DMS153 (cell line): ENCODE results near the gene XPR1.

Source experiments
- DNase-seq: peaks from one replicate; lab custom pipeline; 2025; lab: John Stamatoyannopoulos, UW

XPR1 gene

GRCh38 chr1:180892272-180892671 is 260.4 kb downstream of the XPR1 start:
- DNase-seq = no peak

- DNase-seq = no peak
Measured at GRCh38 chr1:180892675-180893074, 260.9 kb downstream of the XPR1 start.

- DNase-seq = no peak
Measured at GRCh38 chr1:180893614-180894013, 261.8 kb downstream of the XPR1 start.

GRCh38 chr1:180896161-180896560 is 264.3 kb downstream of the XPR1 start:
- no peak for DNase-seq

- no peak for DNase-seq
Measured at GRCh38 chr1:180898441-180899219, 266.8 kb downstream of the XPR1 start.

DNA sequence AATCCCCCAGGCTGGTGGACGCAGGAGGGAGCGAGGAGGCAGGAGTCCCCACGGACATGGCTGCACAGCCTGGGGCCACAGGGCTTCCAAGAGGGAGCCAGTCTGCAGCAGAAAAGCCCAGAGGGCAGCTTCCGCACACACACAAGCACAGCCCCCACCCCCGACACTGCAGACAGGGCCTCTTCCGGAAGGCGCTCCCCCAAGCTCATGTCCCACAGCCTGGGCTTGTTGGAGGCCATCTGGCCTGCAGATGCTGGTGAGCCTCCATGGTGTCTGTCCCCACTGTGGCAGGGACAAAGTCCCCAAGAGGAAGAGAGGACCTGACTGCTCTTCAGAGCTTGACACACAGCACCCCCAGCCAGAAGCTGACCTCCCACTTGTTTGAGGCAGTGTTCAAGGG is 267.4 kb downstream of the XPR1 start:
- DNase-seq = no peak

DNA sequence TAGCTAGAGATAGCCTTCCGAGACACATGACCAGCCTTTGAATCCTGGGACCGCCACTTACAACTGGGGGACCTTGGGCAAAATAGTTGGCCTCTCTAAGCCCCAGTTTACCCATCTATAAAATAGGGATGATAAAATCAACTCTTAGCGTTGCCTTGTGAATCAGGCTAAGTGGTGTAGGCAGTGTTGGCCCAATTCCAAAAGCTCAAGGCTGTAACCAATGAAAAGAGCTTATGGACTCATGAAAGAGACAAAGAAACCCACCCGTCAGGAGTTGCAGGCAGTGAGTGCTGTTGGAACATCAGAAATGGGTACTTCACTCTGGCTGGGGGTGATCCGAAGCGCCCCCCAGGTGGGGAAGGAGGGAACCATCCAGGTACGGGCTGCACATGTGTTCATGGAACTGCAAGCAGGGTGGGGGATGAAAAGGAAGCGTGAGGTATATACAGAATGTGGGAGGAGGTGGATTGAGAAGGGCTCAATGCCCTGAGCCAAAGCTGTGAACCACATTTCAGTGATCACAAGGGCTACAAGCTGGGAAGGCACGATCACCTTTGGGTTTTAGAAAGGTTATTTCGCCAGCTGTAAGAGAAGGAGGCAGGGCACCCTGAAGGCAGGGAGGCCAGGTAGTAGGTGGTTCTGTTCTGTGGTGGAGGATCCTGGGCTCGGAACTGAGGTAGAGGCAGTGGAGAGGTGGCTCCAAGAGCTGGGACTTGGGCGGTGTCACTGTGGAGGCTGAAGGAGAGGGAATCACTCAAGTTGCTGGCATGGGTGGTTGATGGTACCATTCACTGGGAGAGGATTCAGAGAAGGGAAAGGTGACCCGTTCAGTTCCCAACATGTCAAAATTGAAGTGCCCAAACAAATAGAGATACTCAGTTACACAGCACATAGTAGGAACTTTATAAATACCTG is 269.5 kb downstream of the XPR1 start:
- no peak for DNase-seq

DNA sequence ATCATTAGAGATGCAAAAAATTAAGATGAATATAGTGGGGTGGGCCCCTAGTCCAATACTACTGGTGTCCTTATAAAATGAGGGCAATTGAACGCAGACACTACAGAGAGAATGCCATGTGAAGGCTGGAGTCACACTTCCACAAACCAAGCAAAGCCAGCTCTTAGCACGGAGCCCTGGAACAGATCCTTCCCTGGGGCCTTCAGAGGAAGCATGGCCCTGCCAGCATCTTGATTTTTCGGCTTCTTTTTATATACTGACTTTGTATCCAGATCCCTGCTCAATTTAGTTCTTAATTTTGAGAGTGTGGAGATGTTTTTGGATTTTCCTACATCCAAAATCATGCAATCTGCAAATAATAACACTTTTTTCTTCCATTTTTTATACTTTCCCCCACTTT is 270.7 kb downstream of the XPR1 start:
- DNase-seq = no peak

DNA sequence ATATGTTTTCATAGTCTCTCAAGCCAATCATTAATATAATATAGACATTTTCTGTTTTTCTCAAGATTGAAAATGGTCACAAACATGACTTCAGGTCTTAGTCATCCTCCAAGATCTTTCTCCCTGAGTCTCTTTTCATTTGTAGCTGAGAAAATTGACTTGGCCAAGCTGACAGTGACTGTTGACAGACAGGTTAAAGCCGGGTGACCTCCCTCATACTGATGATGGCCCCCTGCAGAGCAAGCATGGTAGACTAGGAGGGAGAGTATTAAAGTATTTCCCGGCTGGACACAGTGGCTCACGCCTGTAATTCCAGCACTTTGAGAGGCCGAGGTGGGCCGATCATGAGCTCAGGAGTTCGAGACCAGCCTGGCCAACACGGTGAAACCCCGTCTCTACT is 274.1 kb downstream of the XPR1 start:
- no peak for DNase-seq

DNA sequence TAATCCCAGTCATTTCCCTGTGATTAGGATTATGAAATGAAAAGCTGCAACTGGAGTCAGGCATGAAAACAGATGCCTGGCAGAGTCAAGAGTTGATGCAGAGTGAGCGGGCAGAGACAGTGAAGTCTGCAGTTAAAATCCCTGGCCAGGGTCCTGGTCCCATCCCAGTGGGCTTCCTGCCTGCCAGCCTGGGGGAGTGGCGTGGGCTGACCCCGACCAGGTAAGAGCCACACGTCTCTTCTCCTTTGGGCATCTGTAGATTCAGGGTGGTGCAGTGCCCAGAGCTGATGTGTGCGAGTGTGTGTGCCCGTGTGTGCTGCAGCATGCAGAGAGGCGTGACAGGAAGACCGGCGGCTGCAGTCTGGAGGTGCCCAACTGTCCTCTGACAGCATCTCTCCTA is 274.7 kb downstream of the XPR1 start:
- no peak for DNase-seq

- DNase-seq = no peak
Measured at GRCh38 chr1:180907313-180908055, 275.7 kb downstream of the XPR1 start.

- DNase-seq = no peak
Measured at GRCh38 chr1:180908074-180908765, 276.4 kb downstream of the XPR1 start.

GRCh38 chr1:180909005-180909414 is 277.2 kb downstream of the XPR1 start:
- no peak for DNase-seq

DNA sequence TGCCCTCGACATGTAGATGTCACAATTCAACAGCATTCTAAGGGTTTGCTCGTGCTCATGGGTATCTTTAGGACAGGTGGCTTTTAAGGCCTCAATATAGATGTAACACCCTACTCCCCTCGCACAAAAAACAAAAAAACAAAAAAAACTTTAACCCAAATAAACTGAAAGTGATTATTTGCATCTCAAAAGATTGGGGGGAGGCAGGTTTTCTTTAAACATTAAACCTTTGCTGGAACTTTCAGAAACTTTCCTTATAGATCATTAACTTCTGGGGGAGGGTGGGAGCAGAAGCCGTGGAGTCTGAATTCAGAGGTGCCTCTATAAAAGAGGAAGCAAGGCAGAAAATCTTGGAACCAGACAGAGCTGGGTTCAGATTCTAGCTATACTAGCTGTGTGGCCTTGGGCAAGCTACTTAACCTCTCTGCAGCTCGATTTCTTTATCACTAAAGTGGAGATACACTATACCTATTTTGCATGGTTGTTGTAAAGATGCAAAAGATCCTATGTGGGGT is 277.7 kb downstream of the XPR1 start:
- DNase-seq = no peak

GRCh38 chr1:180911640-180912191 is 279.9 kb downstream of the XPR1 start:
- DNase-seq = no peak

GRCh38 chr1:180912211-180912800 is 280.5 kb downstream of the XPR1 start:
- no peak for DNase-seq

DNA sequence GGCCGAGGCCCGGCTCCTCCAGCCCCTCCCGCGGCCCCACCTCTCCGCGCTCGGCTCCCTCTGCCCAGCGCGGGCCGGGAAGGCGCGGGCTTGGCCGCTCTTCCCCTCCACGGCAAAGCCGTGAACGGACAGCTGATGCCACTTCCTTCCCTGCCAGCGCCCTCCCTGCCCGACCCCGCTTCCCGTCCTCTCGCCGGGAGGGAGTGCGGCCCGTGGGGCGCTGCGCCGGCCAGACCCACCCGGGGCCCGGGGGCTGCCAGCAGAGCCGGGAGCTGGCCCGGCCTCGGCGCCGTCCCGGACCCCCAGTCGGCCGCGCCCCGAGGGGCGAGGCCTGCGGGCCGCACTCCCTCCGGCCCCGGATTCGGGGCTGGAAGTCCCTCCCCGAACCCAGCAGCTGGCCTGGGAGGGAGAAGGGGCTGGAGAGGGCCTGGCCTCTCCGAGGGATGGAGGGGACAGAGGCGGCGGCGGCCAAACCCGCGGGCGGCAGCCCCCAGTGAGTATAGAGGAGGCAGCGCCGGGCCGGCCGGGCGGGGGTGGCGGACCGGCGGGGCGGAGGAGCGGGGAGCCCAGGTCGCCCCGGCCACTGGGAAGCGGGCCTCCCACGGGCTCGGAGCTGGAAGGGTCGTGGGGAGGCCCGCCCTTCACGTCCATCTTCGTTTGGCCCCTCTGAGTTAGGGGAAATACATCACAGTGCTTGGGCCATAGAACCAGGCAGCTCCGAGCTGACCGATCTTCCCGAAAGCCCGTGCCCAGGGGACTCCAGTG is 281.2 kb downstream of the XPR1 start, which contains the start of gene KIAA1614:
KIAA1614 (plus strand) TSS at position 97 of the 765 bp plus-strand sequence; CDS start at position 444, 347 bp downstream.
- no peak for DNase-seq

GRCh38 chr1:180915426-180915965 is 283.7 kb downstream of the XPR1 start:
- DNase-seq = no peak

GRCh38 chr1:180916012-180916770 is 284.4 kb downstream of the XPR1 start:
- no peak for DNase-seq
